ENCODE measurements around the gene NEK5. TPM values are rescaled to one million over a fixed set of nuclear protein-coding genes. Genes with fewer than 3 reads are reported as not detected.

NEK5 gene
- total and polyA plus RNA-seq, 2 experiments from 2014 or later, result 1.2 to 1.3 TPM

DNA sequence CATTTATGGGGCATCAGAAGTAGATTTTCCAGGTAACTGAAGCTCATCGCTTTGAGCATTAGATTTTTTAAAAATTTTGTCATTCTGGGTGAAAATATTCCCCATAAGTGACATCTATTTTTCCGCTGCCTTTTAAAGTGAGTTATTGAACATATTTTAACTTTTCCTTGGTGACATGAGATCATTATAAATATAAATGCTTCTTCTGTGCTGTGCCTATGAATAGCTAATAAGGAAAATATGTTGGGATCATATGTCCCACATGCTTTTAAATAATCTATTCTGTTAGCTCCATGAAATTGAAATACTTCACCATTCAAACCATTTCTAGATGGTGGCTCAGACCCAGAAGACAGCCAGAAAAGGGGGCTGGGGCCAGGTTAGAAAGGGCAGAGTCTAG is 131.7 kb downstream of the NEK5 start:
- H2AFZ ChIP-seq, result no peak overlapping the region
- 98% methylated on average over 2 of the region's 2 CpGs for WGBS (ENCODE audit: low lambda C conversion rate, missing lambda C conversion rate)
- H3K27ac ChIP-seq, result peak overlapping the region; percentile 67
- peak overlapping the region; percentile 69 for H3K4me2 ChIP-seq
- no peaks in the 10 kb centered on the region for H3K9me2 ChIP-seq (replicated peaks; ENCODE audit: insufficient read depth)
- no peaks in the 10 kb centered on the region for H3K36me3 ChIP-seq (replicated peaks; ENCODE audit: insufficient read depth, low read depth)
- H3K9me3 ChIP-seq (ENCODE audit: low read depth), result no peaks in the 10 kb centered on the region
- H4K20me1 ChIP-seq (ENCODE audit: insufficient read depth, poor library complexity, severe bottlenecking), result no peaks in the 10 kb centered on the region
- H3K4me3 ChIP-seq, result no peak overlapping the region
- DNase-seq (ENCODE audit: low spot score), result no peak
- no peak for TF ChIP-seq EZH2phosphoT487 (IDR thresholded peaks at IDR 0.05; ENCODE audit: low read depth, severe bottlenecking, unreplicated experiment)
- no peak for TF ChIP-seq EZH2 (IDR thresholded peaks at IDR 0.05; ENCODE audit: borderline replicate concordance)
- H3K27me3 ChIP-seq, result no peaks in the 10 kb centered on the region
- peaks cover 44% of the 10 kb centered on the region for H3K4me1 ChIP-seq (ENCODE audit: insufficient read depth)
- peaks cover 75% of the 10 kb centered on the region for H3K79me2 ChIP-seq

GRCh38 chr13:51996641-51997040 is 132.2 kb downstream of the NEK5 start:
- Histone ChIP-seq H3K4me2 (no peak overlapping the region), H4K20me1 (ENCODE audit: insufficient read depth, poor library complexity, severe bottlenecking) (no peaks in the 10 kb centered on the region), H2AFZ (no peak overlapping the region), H3K79me2 (peaks cover 75% of the 10 kb centered on the region), H3K27ac (peak overlapping the region; percentile 17), H3K36me3 (replicated peaks; ENCODE audit: insufficient read depth, low read depth) (no peaks in the 10 kb centered on the region), H3K9me3 (ENCODE audit: low read depth) (no peaks in the 10 kb centered on the region), H3K4me3 (no peak overlapping the region), H3K4me1 (ENCODE audit: insufficient read depth) (peaks cover 44% of the 10 kb centered on the region), H3K27me3 (no peaks in the 10 kb centered on the region), H3K9me2 (replicated peaks; ENCODE audit: insufficient read depth) (no peaks in the 10 kb centered on the region)
- TF ChIP-seq, protein P1, sequence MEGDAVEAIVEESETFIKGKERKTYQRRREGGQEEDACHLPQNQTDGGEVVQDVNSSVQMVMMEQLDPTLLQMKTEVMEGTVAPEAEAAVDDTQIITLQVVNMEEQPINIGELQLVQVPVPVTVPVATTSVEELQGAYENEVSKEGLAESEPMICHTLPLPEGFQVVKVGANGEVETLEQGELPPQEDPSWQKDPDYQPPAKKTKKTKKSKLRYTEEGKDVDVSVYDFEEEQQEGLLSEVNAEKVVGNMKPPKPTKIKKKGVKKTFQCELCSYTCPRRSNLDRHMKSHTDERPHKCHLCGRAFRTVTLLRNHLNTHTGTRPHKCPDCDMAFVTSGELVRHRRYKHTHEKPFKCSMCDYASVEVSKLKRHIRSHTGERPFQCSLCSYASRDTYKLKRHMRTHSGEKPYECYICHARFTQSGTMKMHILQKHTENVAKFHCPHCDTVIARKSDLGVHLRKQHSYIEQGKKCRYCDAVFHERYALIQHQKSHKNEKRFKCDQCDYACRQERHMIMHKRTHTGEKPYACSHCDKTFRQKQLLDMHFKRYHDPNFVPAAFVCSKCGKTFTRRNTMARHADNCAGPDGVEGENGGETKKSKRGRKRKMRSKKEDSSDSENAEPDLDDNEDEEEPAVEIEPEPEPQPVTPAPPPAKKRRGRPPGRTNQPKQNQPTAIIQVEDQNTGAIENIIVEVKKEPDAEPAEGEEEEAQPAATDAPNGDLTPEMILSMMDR (IDR thresholded peaks at IDR 0.05; ENCODE audit: poor library complexity), result no peak
- TF ChIP-seq EZH2 (IDR thresholded peaks at IDR 0.05; ENCODE audit: borderline replicate concordance) (no peak), EZH2phosphoT487 (IDR thresholded peaks at IDR 0.05; ENCODE audit: low read depth, severe bottlenecking, unreplicated experiment) (no peak)
- 85% methylated on average over 4 of the region's 4 CpGs for whole genome bisulfite sequencing (ENCODE audit: low lambda C conversion rate, missing lambda C conversion rate)
- DNase-seq (ENCODE audit: low spot score), result no peak

GRCh38 chr13:51995677-51996551 is 133.0 kb downstream of the NEK5 start:
- H3K27ac ChIP-seq, result peak overlapping the region; percentile 17
- TF ChIP-seq, protein P1 (IDR thresholded peaks at IDR 0.05; ENCODE audit: poor library complexity), result no peak
- TF ChIP-seq EZH2phosphoT487 (IDR thresholded peaks at IDR 0.05; ENCODE audit: low read depth, severe bottlenecking, unreplicated experiment) (no peak), EZH2 (IDR thresholded peaks at IDR 0.05; ENCODE audit: borderline replicate concordance) (no peak)
- no peaks in the 10 kb centered on the region for H3K9me2 ChIP-seq (replicated peaks; ENCODE audit: insufficient read depth)
- no peaks in the 10 kb centered on the region for H3K27me3 ChIP-seq
- H2AFZ ChIP-seq, result no peak overlapping the region
- peaks cover 75% of the 10 kb centered on the region for H3K79me2 ChIP-seq
- 40% methylated on average over 9 of the region's 9 CpGs for WGBS (ENCODE audit: low lambda C conversion rate, missing lambda C conversion rate)
- peak overlapping the region; percentile 49 for H3K4me2 ChIP-seq
- H3K4me3 ChIP-seq, result no peak overlapping the region
- no peaks in the 10 kb centered on the region for H3K36me3 ChIP-seq (replicated peaks; ENCODE audit: insufficient read depth, low read depth)
- peaks cover 44% of the 10 kb centered on the region for H3K4me1 ChIP-seq (ENCODE audit: insufficient read depth)
- H3K9me3 ChIP-seq (ENCODE audit: low read depth), result no peaks in the 10 kb centered on the region
- no peaks in the 10 kb centered on the region for H4K20me1 ChIP-seq (ENCODE audit: insufficient read depth, poor library complexity, severe bottlenecking)
- DNase-seq (ENCODE audit: low spot score), result no peak

GRCh38 chr13:51993713-51994112 is 135.2 kb downstream of the NEK5 start:
- no peaks in the 10 kb centered on the region for H4K20me1 ChIP-seq (ENCODE audit: insufficient read depth, poor library complexity, severe bottlenecking)
- no peak overlapping the region for H3K4me2 ChIP-seq
- H3K27me3 ChIP-seq, result no peaks in the 10 kb centered on the region
- H2AFZ ChIP-seq, result no peak overlapping the region
- H3K79me2 ChIP-seq, result peaks cover 83% of the 10 kb centered on the region
- 84% methylated on average over 2 of the region's 2 CpGs for WGBS (ENCODE audit: low lambda C conversion rate, missing lambda C conversion rate)
- no peak for DNase-seq (ENCODE audit: low spot score)
- H3K27ac ChIP-seq, result no peak overlapping the region
- no peak for TF ChIP-seq EZH2 (IDR thresholded peaks at IDR 0.05; ENCODE audit: borderline replicate concordance)
- TF ChIP-seq, protein P1 (IDR thresholded peaks at IDR 0.05; ENCODE audit: poor library complexity), result no peak
- no peak for TF ChIP-seq EZH2phosphoT487 (IDR thresholded peaks at IDR 0.05; ENCODE audit: low read depth, severe bottlenecking, unreplicated experiment)
- H3K4me1 ChIP-seq (ENCODE audit: insufficient read depth), result peaks cover 25% of the 10 kb centered on the region
- no peaks in the 10 kb centered on the region for H3K36me3 ChIP-seq (replicated peaks; ENCODE audit: insufficient read depth, low read depth)
- H3K4me3 ChIP-seq, result no peak overlapping the region
- no peaks in the 10 kb centered on the region for H3K9me3 ChIP-seq (ENCODE audit: low read depth)
- H3K9me2 ChIP-seq (replicated peaks; ENCODE audit: insufficient read depth), result no peaks in the 10 kb centered on the region

Data from hepatocyte (in vitro differentiated cells).